ENCODE data around the gene ALPP.

Gene ALPP

DNA sequence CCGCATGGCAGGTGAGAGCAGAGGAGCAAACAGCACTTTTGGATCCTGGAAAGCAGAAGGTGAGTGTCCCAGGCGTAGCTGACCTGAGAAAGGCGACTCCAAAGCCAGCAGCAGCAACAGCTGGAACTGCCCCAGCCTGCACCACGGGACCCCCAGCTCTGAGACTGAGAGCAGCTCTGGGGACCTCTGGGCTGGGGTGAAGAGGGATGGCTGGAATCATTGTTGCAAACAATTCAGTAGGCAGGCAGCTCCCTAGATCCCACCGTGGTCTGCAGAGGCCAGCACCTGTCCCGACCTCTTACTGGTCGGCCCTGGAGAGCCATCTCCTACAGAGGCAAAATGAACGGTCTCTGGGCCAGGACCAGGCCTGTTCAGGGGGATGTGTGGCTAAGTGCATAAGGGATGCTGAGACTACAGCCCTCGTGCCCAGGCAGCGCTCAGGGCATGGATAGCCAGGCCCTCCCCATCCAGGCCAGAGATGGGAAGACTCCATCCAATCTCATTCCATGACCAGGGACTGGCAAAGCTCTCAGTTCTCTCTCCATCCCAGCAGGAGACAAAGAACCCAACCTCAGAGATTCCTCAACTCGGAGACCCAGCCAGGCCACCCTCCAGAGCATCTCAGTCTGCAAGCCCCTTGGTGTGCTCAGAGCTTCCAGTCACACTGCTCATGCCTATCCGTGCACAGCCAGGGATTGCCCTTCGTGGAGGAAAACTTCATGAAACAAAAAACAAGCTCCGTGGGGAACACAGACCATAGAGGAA lies 38.2 kb upstream of the ALPP start:
- DNase-seq (ENCODE audit: extremely low read depth in 1 of 2, low read depth in 1 of 2): no peak

DNA sequence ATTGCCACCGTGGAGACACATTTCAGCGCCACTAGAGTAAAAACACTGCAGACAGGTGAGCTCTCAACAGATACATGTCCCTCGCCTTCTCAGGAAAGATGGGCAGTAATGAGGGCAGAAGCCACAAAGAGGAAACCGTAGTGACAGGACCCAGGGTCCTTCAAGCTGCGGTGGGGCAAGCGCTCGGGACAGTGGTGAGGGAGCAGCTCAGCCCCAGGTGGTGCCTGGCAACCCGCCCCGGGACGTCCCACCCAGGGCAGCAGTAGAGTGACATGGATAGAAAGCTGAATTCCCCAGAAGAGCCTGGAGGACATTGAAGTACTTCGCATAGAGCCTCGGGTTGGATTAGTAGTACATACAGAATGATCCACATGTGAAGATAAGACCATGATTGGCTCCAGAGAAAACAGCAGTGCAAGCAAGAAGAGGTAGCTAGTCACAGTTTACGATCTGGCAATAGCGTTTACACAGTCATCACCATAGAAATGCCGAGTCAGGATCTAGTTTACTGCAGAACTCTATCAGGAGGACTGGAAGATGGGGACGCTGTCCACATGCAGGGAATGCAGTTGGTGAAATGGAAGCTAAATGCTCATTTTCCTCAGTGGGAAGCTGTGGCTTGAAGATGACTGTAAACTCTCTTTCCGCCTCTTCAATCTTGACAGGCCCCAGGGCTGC lies 37.4 kb upstream of the ALPP start:
- DNase-seq (ENCODE audit: extremely low read depth in 1 of 2, low read depth in 1 of 2): no peak

GRCh38 chr2:232341739-232342126 lies 36.8 kb upstream of the ALPP start:
- no peak for DNase-seq (ENCODE audit: extremely low read depth in 1 of 2, low read depth in 1 of 2)

GRCh38 chr2:232342635-232343565 lies 35.7 kb upstream of the ALPP start:
- DNase-seq (ENCODE audit: extremely low read depth in 1 of 2, low read depth in 1 of 2): no peak

DNA sequence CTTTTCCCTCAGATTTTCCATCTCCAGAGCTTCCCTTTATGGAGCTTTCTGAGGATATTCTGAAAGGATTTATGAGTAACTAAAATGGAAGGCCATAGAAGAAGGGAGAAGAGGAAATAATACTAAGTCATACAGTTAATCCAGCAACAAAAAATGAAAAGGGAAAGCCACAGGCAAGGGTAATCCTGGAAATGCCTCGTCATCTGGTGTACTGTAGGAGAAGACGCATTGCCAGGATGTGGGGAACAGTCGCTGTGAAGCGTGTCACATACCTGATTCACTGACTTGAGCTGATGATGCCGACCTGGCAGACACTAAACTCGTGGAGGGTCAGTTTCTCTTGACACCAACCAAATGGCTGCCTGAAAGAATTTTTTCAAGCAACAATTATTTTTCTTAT lies 34.7 kb upstream of the ALPP start:
- DNase-seq (ENCODE audit: extremely low read depth in 1 of 2, low read depth in 1 of 2): no peak

DNA sequence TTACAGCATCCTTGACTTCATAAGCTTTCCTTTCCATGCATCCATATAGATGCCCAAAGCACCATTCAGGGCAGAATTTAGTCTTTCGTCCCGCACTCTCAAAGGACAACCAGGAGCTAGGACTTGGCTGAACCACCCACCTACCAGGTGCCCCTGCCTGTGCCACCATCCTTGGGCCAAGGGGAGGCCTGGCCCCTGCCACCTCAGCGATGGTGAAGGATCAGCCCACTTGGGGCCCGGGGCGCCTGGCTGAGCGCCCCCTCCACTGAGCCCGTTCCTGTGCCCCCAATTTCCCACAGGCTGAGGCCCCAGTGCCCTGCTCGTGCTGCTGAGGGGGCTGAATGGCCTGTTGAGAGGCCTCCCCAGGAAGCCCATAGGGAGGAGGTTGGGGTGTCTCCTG lies 33.3 kb upstream of the ALPP start:
- DNase-seq (ENCODE audit: extremely low read depth in 1 of 2, low read depth in 1 of 2): no peak

- no peak for DNase-seq (ENCODE audit: extremely low read depth in 1 of 2, low read depth in 1 of 2)
Measured at GRCh38 chr2:232347369-232347768, 31.2 kb upstream of the ALPP start.

DNA sequence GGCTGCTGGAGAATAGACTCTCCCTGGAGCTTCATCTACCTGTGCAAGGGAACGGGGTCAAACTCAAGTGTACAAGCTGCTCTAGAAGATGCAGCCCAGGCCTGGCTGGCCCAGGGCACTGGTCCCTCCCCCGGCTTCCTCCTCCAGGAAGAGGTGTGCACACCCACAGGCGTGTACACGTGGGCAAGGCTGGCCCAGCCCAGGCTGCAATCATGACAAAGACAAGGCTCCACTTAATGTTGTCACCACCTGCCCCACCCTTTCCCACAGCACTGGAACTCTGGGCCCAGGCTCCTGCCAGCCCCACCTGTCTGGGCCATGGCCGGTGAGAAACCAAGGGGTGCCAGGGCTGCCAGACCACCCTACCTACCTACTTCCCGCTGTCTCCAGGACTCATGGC lies 29.6 kb upstream of the ALPP start:
- no peak for DNase-seq (ENCODE audit: extremely low read depth in 1 of 2, low read depth in 1 of 2)

- no peak for DNase-seq (ENCODE audit: extremely low read depth in 1 of 2, low read depth in 1 of 2)
Measured at GRCh38 chr2:232349546-232349945, 29.0 kb upstream of the ALPP start.

DNA sequence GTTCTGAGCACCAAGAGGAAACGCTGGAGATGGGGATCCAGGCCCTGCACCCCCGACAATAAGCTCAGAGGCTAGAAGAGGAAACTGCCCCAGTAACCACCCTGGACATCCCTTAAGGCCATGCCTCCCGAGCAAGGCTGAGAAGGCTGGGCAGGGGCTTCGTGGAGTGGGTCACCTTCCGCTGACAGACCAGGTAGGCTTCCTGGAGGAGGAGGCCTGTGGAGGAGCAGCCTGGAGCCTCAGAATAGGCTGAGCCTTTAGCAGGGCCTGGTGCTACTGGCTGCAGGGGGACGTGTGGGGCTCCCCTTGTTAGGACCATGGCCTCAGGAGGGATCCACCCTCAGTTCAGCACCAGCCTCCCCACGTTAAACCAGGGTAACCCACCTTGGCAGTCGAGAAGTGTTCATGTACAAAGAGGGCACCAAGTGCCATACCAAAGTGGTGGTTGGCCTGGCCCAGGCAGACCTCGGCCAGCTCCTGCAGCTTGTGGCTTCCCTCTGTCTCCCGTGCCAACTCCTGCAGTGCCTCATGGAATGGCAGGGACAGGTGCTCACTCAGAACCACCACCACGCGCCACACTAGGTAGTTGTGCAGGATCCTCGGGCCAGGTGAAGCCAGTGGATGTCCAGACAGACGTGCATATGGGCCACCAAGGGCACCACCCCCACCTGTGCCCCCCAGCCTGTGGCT lies 28.5 kb upstream of the ALPP start:
- no peak for DNase-seq (ENCODE audit: extremely low read depth in 1 of 2, low read depth in 1 of 2)

GRCh38 chr2:232350804-232351685 lies 27.5 kb upstream of the ALPP start:
- DNase-seq (ENCODE audit: extremely low read depth in 1 of 2, low read depth in 1 of 2): no peak

DNA sequence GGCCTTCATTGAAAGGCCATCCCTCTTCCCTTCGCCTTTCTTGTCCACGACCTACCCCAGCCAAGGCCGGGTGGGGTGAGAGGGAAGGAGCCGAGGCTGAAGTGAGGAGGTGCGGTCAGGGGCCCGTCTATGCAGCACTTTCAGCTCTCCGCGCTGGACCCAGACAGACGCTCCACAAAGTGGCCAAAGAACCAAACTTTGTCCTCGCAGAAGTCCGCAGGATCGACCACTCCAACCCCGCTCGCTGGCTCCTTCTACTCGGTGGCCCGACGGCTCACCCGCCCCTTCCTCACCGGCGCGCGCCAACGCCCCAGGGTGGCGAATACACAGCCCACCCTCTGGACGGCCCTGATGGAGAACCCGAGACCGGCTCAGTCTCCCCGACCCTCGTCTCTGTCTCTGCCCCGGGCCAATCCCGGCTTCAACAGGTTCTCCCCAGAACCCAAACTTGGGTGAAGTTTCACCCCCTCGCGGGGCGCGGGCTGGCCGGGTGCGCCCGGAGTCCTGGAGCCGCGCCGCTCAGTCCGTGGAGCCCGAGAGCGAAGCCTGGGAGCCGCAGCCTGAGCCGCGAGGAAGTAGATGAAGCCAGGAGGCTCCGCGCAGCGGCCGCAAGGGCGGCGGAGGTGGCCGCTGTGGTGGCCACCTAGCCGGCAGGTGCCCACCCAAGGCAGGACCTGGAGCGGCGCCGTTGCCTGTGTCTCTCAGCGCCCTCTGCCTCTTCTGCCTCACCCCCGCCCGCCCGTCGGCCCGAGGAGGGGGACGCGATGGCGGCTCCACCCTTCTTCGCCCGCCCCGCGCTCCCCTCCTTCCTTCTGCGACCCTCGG lies 26.7 kb upstream of the ALPP start:
- no peak for DNase-seq (ENCODE audit: extremely low read depth in 1 of 2, low read depth in 1 of 2)

DNA sequence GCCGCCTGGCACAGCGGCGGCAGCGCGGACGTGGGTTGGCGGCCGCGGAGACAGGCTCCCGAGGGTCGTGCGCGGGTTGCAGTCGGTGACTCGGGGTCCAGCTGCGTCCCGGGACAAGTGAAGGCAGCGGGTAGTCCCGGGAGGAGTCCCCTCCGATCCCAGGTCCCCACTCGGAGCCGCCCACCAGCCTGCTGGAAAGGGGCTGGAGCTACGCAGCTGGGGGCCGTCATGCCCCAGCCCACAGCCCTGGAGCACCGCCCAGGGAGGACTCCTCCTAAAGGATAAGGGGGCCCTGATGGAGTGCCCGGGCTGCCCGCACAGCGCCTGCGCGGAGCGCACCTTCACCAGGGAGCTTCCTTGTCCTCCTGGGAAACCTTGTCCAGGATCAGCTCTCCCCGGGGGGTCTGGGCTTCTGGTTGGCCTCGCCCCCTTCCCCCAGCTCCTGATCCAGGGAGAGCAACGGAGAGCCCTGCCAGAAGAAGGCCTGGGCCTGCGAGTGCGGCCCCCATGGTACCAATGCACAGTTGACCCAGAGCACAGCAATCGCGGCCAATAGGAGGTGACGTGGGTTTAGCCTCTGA lies 25.9 kb upstream of the ALPP start:
- no peak for DNase-seq (ENCODE audit: extremely low read depth in 1 of 2, low read depth in 1 of 2)

DNA sequence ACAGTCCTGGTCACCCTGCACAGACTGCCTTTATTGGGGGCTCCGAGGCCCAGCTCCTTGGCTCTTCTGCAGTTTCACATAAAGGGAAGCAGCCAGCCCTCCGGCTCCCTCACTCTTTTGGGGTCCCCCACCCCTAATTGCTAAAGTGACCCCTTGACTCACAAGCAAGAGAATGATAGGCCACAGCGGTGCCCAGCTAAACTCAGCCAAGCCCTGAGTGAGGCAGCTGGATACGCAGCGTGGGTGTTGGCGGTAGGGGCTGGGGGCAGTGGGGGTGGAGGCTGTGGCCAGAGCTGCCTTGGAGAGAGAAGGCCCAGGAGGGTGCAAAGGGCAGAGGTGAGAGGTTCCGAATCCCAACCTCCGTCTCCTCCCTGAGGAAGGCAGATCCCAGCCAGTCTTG lies 25.5 kb upstream of the ALPP start:
- no peak for DNase-seq (ENCODE audit: extremely low read depth in 1 of 2, low read depth in 1 of 2)

DNA sequence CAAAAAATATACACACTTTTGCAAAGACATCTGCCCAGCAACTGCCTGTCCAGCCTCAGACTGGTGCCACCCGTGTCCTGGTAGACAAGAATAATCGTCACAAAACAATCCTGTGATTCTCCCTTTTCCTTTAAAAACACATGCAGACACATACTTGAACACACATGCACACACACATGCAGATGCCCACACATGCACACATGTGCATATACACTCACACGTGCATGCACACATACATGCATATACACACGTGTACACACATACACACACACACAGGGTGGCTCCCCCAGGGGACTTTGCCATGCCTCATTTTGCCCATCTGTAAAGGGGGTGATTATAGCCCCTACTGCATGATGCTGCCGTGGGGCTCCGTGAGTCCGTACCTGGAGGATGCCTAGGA lies 24.9 kb upstream of the ALPP start:
- no peak for DNase-seq (ENCODE audit: extremely low read depth in 1 of 2, low read depth in 1 of 2)

- no peak for DNase-seq (ENCODE audit: extremely low read depth in 1 of 2, low read depth in 1 of 2)
Measured at GRCh38 chr2:232354069-232354468, 24.5 kb upstream of the ALPP start.

GRCh38 chr2:232361646-232362045 lies 16.9 kb upstream of the ALPP start:
- no peak for DNase-seq (ENCODE audit: extremely low read depth in 1 of 2, low read depth in 1 of 2)

GRCh38 chr2:232362174-232362900 lies 16.2 kb upstream of the ALPP start:
- no peak for DNase-seq (ENCODE audit: extremely low read depth in 1 of 2, low read depth in 1 of 2)

All from stimulated activated CD8-positive, alpha-beta memory T cell treated with anti-CD3 and anti-CD28 coated beads, Interleukin-7, amount 100 ng/mL, for 48 hours (primary cell).